Measurements from ENCODE around the gene PRDM11.

Gene PRDM11

DNA sequence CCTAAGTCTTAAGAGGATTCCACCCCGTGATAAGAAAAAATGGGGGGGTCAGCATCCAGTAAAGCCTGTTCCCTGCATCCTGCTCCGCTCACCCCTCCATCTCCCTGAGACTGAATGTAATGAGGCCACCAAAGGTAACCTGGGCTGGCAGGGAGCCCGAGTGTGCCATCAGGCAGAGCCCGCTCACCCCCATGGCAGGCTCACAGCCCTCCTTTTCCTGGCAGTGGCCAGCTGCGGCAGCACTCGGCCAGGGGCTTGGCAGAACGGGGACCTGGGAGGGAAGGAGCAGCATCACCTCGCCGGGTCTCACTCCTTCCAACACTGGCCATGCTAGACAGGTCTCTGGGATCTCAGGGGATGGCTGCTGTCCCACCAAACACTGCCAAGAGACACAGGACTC lies 64.4 kb downstream of the PRDM11 start:
- no peak for DNase-seq (ENCODE audit: low read depth)

DNA sequence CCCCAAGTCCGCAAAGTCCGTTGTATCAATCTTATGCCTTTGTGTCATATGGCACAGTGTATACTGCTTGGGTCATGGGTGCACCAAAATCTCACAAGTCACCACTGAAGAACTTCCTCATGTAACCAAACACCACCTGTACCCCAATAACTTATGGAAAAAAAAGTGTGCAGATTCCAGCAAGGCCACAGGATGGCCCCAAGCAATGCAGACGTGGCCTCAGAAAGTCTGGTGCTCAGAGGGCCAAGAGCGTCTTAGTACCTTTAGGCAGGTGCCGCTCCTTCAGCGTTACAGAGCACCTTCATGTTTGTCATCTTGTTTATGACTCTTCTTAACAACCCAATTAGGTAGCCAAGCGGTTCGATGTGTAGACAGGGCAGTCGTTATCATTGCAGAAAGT lies 65.3 kb downstream of the PRDM11 start:
- no peak for DNase-seq (ENCODE audit: low read depth)

DNA sequence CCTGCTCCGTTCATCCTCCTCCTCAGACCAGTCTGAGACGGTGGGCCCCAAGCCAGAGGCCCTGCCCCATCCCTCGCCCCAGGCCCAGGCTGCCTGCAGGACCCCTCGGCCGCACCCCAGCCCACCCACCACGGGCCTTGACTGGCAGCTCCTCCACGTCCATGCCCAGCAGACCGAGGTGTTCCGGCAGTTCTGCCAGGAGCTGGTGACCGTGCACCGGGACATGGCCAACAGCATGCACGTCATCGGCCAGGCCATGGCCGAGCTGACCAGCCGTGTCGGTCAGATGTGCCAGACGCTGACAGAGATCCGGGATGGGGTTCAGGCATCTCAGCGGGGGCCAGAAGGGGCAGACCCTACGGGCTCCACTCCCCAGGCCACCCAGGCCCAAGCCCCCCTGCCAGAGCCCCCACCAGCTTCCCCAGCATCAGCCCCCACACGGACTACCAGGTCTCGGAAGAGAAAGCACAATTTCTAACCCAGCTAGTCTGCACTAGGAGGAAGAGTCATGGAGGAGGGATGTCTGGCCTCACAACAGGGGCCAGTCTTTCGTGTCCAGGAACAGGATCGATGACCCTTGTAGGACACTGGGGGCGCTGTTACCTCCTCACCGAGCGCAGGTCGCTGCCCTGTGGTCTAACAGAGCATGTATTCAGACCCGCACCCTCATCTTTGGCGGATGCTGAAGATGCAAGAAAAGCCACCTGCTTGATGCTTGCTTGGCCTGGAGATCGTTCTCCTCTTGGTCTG lies 66.3 kb downstream of the PRDM11 start:
- no peak for DNase-seq (ENCODE audit: low read depth)

DNA sequence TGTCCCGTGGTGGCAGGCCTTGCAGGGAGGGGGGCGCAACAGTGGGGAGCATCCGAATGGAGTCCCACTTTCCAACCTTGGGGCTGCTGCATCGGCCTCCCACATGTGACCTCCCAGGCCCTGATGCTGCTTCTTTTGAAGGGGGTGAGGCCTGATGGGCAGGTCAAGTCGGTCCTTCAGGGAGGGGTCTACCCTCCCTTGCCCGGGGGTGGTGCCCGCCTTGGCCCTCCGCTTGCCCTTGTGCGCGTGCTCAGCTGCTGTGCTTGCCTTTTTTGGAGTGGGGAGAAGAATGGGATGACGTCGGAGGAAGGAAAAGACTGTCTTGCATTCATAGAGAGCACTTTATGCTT lies 66.9 kb downstream of the PRDM11 start:
- DNase-seq (ENCODE audit: low read depth): no peak

DNA sequence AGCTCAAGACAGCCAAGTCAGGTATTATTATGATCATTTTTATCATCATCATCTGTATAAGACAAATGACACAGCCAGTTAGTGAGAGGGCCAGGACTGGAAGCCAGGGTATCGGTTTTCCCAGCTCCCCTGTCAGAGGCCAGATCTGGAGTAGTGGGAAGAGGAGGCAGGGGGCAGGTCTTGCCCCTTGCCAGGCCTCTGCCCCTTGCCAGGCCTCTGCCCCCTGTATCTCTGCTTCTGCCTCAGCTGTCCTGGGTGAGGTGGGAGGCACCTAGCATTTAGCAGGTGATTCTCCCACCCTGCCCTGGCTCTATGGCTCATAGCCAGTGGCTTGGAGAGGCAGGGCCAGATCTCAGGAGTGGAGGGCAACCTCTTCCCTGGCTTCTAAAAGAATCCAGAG lies 67.3 kb downstream of the PRDM11 start:
- DNase-seq (ENCODE audit: low read depth): no peak

DNA sequence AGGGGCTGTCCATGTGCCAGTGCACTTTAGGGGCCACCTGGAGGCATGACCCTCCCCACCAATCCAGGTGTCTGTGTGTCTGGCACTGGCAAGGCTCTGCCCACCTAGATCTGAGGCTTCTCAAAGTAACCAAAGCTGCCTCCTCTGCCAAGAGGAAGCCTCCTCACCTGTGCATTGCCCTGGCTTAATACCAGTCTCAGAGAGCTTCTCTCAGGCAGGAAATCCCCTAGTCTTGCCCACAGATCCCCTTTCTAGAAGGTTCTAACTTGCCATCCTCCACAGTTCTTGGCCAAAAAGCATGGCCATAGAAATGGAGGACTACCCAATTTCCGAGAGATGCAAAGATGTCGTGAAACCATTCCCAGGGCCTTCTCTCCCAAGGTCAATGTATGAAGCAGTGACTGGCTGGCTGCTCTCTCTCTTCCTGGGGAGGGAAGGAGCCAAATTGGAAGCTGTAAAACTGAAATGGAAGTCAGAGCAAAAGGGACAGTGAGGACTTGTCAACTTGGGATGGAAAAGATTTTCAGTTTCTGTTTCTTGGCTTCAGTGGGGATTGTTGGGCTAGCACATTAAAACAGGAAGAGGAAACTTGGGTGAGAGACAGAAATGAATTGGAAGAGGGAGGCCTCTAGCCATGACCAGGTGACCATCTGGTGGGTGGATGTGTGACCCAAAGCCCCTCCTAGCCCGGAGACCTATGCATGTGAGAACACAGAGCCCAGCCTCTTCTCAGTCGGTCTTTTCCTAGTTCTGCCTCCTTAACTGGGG lies 68.8 kb downstream of the PRDM11 start:
- DNase-seq (ENCODE audit: low read depth): no peak

DNA sequence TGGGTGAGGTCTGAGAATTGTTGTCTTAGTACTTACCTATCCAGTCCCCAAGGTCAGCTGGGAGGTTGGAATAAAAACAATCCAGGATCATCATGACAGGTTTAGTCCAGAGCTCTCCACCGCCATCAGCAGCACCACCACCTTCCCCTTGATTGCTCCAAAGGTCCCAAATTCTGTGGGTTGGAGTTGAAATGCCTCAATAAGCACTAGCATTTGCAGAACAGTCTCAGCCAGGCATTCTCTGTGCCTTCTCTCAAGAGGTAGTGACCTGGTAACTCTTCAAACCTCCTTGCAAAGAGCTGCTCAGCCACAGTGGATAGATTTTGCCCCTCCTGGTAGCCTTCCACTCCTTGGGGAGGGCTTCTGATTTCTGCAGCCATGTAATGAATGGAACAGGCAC lies 69.6 kb downstream of the PRDM11 start:
- no peak for DNase-seq (ENCODE audit: low read depth)

DNA sequence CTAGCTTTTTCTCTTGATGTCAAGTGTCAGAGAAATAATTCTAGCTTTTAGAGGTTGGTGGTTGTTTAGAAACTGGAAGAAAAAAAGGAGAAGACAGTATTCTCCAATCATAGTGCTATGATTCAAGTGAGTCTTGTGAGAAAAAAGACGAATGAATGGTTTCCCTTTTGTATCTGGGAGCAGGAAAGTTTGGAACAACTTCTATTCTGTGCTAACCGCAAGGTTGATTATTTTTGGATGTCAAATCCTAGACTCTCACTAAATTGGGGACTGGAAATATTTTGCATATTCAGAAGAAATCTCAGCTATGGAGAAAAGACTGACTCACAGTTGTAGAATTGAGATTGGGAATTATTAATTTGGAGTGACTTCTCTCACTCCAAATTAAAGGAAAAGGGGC lies 70.5 kb downstream of the PRDM11 start:
- DNase-seq (ENCODE audit: low read depth): no peak

DNA sequence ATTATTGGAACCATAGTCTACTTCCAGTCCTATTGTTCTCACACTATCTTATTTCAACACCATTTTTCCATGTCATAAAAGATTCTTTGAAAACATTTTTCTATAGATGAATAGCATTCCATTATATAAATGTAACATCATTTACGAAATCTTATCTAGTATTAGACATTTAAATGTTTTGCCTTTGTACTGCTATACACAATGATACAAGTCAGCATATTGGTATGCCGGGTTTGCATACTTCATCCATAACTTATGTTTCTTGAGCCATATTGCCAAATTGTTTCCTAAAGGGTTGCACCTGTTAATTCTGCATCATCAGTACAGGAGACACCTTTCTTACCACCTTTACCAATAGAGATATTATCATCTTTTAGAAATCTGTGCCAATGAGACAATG lies 71.6 kb downstream of the PRDM11 start:
- DNase-seq (ENCODE audit: low read depth): no peak

DNA sequence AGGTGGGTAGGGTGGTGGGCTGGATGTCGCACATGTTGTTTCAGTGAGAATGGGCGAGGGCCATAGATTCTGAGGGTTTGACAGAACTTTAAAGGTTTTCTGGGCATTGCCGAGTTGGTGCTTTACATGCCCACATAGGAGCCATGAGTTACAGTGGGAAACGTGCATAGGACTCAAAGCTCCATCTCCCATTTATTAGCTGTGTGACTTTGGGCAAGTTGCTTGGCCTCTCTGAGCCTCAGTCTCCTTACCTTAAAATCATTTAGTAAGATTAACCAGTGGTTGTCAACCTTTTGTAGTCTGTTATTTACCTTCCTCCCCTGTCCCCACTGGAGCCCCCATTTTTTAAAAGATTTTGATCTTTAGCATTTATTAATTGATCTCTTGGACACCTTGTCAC lies 72.3 kb downstream of the PRDM11 start:
- no peak for DNase-seq (ENCODE audit: low read depth)

DNA sequence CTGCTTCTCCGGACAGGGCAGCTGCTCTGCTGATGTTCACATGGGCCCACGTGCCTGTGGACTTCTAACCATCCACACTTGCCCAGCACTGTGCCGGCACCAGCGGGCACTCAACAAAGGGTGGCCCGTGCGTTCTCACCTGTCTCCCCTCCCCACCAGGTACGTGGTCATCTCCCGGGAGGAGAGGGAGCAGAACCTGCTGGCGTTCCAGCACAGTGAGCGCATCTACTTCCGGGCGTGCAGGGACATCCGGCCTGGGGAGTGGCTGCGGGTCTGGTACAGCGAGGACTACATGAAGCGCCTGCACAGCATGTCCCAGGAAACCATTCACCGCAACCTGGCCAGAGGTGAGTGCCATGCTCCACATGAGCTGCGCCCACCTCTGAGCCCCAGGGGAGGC lies 73.0 kb downstream of the PRDM11 start:
- DNase-seq (ENCODE audit: low read depth): no peak

DNA sequence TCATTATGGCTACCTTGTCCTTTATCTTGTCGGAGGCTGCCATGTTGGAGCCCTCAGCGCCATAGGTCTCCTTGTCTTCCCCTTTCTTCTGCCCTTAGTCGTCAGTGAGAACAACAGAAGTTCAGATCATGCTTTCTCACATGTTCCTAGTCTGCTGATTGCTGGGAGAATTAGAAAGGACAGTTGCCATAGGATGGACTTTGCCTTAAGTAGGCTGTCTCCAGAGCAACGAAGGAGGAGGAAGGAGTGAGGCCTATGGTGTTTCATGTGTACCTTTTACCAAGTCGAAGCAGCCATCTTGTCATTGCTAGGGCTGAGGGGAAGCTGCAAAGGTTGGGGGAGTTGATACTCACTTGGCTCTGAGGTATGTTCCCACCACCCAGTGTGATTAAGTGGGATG lies 77.1 kb downstream of the PRDM11 start:
- DNase-seq (ENCODE audit: low read depth): no peak

DNA sequence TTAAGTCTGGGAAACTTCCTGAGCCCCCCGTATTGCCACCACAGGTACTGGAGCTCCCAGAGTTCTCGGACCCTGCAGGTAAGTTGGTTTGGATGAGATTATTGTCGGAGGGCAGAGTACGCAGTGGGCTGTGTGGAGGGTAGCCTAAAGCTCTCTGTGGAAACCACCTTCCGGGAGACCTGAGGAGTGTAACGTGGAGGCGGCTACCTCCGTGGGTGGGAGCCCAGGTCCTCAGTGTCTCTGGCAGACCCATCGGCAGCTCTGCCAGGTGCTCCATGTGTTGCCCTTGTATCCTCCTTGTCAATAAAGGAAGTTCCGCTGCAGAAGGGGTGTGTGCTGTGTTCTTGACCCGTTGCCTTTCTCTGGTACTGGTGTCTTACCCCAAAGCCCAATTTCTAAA lies 78.3 kb downstream of the PRDM11 start:
- DNase-seq (ENCODE audit: low read depth): no peak

DNA sequence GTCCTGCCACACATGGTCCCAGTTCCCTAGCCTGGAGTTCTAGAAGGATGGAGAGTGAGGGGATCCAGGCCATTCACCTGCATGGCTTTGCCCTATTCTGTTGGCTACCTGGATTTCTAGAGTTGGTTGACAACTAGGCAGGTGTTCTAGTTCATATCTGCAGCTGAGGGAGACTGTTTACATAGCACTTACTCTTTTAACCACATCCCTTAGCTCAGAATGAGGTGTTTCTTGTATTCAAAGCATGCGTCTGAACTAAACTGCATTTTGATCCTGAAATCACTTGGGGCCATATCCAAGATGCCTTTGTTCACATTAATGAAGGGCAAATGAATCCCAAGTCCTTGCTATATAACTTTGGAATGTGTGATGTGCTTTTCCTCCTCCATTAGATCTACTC lies 78.8 kb downstream of the PRDM11 start:
- DNase-seq (ENCODE audit: low read depth): no peak

DNA sequence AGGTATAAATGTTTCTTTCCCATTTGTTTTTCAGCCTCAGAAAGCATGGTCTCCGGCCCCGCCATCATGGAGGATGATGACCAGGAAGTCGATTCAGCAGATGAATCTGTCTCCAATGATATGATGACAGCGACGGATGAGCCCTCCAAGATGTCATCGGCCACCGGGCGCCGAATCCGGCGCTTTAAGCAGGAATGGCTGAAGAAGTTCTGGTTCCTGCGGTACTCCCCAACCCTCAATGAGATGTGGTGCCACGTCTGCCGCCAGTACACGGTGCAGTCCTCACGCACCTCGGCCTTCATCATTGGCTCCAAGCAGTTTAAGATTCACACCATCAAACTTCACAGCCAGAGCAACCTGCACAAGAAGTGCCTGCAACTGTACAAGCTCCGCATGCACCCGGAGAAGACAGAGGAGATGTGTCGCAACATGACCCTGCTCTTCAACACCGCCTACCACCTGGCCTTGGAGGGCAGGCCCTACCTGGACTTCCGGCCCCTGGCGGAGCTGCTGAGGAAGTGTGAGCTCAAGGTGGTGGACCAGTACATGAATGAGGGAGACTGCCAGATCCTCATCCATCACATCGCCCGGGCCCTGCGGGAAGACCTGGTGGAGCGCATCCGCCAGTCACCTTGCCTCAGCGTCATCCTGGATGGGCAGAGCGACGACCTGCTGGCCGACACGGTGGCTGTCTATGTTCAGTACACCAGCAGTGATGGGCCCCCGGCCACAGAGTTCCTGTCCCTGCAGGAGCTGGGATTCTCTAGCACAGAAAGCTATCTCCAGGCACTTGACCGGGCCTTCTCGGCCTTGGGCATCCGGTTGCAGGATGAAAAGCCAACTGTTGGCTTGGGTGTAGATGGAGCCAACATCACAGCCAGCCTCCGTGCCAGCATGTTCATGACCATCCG lies 79.8 kb downstream of the PRDM11 start:
- DNase-seq (ENCODE audit: low read depth): no peak

DNA sequence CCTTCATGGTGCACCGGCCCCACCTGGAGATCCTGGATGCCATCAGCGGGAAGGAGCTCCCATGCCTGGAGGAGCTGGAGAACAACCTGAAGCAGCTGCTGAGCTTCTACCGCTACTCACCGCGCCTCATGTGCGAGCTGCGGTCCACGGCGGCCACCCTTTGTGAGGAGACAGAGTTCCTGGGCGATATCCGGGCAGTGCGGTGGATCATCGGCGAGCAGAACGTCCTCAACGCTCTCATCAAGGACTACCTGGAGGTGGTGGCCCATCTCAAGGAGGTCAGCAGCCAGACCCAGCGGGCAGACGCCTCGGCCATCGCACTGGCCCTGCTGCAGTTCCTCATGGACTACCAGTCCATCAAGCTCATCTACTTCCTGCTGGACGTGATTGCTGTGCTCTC lies 80.5 kb downstream of the PRDM11 start:
- no peak for DNase-seq (ENCODE audit: low read depth)

DNA sequence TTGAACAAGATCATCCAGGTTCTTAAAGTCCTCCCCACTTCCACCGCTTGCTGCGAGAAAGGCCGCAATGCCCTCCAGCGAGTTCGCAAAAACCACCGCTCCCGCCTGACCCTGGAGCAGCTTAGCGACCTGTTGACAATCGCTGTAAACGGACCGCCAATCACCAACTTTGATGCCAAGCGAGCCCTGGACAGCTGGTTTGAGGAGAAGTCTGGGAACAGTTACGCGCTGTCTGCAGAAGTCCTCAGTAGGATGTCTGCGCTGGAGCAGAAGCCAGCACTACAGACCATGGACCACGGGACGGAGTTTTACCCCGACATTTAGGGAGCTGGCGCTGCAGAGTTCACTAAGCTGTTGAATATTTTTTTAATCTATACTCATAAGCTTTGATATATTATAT lies 81.4 kb downstream of the PRDM11 start:
- DNase-seq (ENCODE audit: low read depth): no peak

DNA sequence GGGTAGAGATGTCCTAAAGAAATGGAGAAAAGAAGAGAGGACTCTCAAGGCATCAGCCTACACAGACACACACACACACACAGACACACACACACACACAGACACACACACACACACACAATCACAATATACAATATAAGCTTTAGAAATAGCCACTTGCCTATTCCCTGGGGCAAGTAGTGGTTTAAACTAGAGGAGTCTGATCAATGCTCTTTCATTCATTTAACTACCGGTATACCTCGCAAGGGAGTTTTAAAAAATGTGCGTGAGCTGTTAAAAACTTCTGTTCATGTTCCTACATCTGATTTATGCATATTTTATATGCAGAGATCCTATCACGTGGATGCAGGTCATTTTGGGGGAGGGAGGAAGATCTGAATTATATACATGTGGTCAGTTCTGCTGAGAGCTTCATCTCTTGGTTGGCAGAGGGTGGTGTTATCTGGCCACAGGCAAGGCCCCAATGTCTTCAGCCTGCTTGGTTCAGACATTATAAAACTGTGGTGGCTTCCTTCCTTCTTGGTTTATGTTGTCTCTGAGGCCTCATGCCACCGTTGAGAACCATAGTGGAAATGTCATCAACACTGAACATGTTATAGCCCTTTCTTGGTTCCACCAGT lies 83.1 kb downstream of the PRDM11 start:
- no peak for DNase-seq (ENCODE audit: low read depth)

DNA sequence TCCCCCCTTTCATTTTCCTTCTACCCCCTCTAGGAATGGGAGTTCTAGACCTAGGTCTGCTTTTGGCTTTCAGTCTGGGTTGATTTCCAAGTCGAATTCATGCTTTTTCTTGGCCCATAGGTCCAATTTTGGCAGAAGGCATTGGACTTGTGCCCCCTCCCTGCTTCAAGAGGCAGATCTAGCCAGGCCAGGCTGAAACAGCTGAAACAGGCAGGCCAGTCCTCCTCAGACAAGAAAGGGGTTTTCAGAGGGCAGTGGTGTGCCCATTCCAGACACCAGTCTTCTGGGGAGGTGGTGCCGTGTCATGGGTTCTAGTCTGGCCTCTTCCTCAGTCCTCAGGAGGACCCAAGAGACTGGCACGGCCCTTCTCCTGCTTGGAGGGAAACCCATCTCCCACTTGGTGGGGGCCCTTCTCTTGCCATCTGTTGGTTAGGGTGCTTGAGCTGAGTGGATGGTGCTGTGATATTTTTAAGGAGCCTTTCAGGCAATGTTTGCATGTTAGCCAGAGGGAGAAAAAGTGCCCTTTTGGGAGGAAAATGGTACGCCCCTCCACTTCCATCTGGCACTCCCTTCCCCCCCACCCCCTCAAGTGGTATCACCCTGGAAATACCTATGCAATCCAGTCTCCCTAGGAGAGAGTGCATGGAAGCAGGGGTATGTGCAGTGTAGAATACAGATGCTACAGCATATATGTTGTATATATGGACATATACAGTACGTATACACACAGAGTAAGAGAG lies 86.1 kb downstream of the PRDM11 start:
- no peak for DNase-seq (ENCODE audit: low read depth)

DNA sequence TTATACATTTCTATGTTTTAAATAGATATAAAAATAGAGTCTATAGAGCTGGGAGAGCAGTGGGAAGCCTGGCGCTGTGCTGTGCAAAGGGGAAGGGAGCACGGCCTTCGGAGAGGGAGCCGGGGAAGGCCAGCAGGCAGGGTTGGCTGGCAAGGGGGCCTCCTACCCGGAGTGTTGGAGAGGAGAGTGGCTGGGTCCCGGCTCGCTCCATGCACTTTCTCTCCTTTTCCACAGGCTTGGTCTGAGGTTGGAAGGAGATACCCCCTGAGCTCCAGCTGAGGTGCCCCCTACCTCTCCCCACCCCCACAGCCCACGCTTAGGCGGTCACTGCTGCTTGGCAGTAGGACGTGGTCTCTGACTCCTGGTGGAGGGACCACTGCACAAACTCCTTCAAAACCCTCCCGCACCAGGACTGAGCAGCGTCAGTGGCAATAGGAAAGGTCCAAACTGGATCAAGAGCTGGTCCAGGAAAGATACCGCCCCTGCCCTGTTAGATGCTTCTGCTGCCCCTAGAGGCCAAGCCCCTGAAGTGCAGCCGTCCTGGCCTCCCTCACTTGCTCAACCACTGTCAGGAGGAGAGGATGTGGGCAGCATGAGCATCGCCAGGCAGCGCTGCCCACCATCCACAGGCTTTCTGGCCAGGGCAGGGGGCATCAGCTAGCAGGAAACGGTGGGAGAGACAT lies 86.8 kb downstream of the PRDM11 start:
- DNase-seq (ENCODE audit: low read depth): peak; percentile 28

DNA sequence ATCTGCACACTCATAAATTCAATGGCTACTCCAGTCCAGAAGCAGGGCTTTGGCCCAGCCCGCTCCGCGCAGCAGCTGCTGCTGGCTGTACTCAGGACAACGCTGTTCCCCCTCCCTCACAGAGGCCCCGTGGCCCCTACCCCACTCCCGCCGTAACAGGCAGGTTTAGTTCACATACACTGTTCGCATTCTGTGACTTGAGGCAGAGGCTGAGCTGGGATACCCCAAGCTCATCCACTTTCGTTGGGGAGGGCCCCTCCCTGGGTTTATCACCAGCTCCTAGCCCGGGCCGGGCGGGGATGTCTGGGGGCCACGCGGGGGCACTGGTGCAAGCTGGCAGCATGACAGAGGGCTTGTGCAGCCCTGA lies 87.3 kb downstream of the PRDM11 start:
- no peak for DNase-seq (ENCODE audit: low read depth)

Measured in activated T-helper 9 cell treated with anti-CD3 and anti-CD28 coated beads, Interleukin-2, amount 50 U/mL, for 16 hours (primary cell).